ENCODE data around the gene RAPSN.

Gene RAPSN

DNA sequence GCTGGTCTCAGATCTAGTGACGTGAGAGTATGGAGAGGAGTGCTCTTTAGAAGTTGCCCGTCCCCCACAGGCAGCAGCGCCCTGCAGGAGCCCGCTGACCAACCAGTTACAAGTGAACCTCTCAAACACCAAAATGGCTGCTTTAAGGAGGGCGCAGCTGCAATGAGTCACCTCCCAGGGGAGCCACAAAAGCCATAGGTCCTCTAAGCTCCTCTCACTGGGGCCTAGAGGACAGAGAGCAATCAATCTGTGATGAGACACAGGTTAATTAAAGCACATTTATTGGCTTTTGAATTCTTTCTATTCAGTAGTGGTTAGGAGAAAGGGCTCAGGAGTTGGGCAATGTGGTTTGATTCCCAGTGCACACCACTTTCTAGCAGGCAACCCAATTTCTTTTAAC lies 15.5 kb upstream of the RAPSN start:
- Histone ChIP-seq H3K9me3 (ENCODE audit: control insufficient read depth, insufficient read depth, low read depth, low read length) (no peaks in the 10 kb centered on the region), H3K4me1 (ENCODE audit: control insufficient read depth, insufficient read depth, low read length) (peaks cover 11% of the 10 kb centered on the region), H3K27ac (ENCODE audit: extremely low read depth, low read depth, low read length) (no peak overlapping the region), H3K36me3 (ENCODE audit: control insufficient read depth in 2 of 2, insufficient read depth in 1 of 2, low read length in 2 of 2) (peaks cover 0 to 54% of the 10 kb centered on the region in 2 experiments; a peak in 2 of 3 replicates), H3K4me3 (ENCODE audit: low read depth, low read length) (no peak overlapping the region)
- POLR2A ChIA-PET: no interaction called here
- CTCF ChIA-PET: interaction anchor here (2.2 kb wide), 1 partner anchor 9 kb away, joined by 11 read pairs; no protein-coding TSS in a partner anchor
- no peak for TF ChIP-seq ZNF169 (tag by site-specific recombination; IDR thresholded peaks at IDR 0.05)
- TF ChIP-seq, protein P1, sequence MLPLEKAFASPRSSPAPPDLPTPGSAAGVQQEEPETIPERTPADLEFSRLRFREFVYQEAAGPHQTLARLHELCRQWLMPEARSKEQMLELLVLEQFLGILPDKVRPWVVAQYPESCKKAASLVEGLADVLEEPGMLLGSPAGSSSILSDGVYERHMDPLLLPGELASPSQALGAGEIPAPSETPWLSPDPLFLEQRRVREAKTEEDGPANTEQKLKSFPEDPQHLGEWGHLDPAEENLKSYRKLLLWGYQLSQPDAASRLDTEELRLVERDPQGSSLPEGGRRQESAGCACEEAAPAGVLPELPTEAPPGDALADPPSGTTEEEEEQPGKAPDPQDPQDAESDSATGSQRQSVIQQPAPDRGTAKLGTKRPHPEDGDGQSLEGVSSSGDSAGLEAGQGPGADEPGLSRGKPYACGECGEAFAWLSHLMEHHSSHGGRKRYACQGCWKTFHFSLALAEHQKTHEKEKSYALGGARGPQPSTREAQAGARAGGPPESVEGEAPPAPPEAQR (tag by site-specific recombination; IDR thresholded peaks at IDR 0.05): no peak
- peak; percentile 45; the same call in 1 of the 2 replicates for TF ChIP-seq SP2 (tag by site-specific recombination; IDR thresholded peaks at IDR 0.05)
- no peak for TF ChIP-seq HOXD13 (CRISPR knock-in tag; IDR thresholded peaks at IDR 0.05; ENCODE audit: borderline replicate concordance)
- TF ChIP-seq KLF8 (tag by site-specific recombination; IDR thresholded peaks at IDR 0.05): 0 out of 2 replicates have a peak, but pooled peaks have one; percentile 40
- TF ChIP-seq WT1 (tag by site-specific recombination; IDR thresholded peaks at IDR 0.05): peak; percentile 78
- 0 out of 2 replicates have a peak, but pooled peaks have one; percentile 47 for TF ChIP-seq KLF10 (tag by site-specific recombination; IDR thresholded peaks at IDR 0.05)
- TF ChIP-seq, protein P2, sequence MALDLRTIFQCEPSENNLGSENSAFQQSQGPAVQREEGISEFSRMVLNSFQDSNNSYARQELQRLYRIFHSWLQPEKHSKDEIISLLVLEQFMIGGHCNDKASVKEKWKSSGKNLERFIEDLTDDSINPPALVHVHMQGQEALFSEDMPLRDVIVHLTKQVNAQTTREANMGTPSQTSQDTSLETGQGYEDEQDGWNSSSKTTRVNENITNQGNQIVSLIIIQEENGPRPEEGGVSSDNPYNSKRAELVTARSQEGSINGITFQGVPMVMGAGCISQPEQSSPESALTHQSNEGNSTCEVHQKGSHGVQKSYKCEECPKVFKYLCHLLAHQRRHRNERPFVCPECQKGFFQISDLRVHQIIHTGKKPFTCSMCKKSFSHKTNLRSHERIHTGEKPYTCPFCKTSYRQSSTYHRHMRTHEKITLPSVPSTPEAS (tag by site-specific recombination; IDR thresholded peaks at IDR 0.05): no peak
- TF ChIP-seq, protein P3, sequence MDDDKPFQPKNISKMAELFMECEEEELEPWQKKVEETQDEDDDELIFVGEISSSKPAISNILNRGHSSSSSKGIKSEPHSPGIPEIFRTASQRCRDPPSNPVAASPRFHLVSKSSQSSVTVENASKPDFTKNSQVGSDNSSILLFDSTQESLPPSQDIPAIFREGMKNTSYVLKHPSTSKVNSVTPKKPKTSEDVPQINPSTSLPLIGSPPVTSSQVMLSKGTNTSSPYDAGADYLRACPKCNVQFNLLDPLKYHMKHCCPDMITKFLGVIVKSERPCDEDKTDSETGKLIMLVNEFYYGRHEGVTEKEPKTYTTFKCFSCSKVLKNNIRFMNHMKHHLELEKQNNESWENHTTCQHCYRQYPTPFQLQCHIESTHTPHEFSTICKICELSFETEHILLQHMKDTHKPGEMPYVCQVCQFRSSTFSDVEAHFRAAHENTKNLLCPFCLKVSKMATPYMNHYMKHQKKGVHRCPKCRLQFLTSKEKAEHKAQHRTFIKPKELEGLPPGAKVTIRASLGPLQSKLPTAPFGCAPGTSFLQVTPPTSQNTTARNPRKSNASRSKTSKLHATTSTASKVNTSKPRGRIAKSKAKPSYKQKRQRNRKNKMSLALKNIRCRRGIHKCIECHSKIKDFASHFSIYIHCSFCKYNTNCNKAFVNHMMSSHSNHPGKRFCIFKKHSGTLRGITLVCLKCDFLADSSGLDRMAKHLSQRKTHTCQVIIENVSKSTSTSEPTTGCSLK (tag by site-specific recombination; IDR thresholded peaks at IDR 0.05): no peak
- TF ChIP-seq ZNF521 (tag by site-specific recombination; IDR thresholded peaks at IDR 0.05): no peak
- peak; percentile 88 for TF ChIP-seq ZEB2 (tag by site-specific recombination; IDR thresholded peaks at IDR 0.05)
- TF ChIP-seq, protein P4, sequence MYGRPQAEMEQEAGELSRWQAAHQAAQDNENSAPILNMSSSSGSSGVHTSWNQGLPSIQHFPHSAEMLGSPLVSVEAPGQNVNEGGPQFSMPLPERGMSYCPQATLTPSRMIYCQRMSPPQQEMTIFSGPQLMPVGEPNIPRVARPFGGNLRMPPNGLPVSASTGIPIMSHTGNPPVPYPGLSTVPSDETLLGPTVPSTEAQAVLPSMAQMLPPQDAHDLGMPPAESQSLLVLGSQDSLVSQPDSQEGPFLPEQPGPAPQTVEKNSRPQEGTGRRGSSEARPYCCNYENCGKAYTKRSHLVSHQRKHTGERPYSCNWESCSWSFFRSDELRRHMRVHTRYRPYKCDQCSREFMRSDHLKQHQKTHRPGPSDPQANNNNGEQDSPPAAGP (tag by site-specific recombination; IDR thresholded peaks at IDR 0.05): peak; percentile 67; the same call in 1 of the 2 replicates
- peak; percentile 80 for TF ChIP-seq OSR2 (tag by site-specific recombination; IDR thresholded peaks at IDR 0.05)
- peak; percentile 56 for TF ChIP-seq ZIC2 (tag by site-specific recombination; IDR thresholded peaks at IDR 0.05)
- TF ChIP-seq ZNF140 (tag by site-specific recombination; IDR thresholded peaks at IDR 0.05): 0 out of 2 replicates have a peak, but pooled peaks have one; percentile 4
- TF ChIP-seq GLIS1 (tag by site-specific recombination; IDR thresholded peaks at IDR 0.05): no peak
- peak; percentile 55; the same call in 1 of the 2 replicates for TF ChIP-seq ZNF423 (tag by site-specific recombination; IDR thresholded peaks at IDR 0.05)
- peak; percentile 51; the same call in 1 of the 2 replicates for TF ChIP-seq ZNF660 (tag by site-specific recombination; IDR thresholded peaks at IDR 0.05)
- no peak; the same call in 1 of the 2 replicates for TF ChIP-seq SCRT2 (tag by site-specific recombination; IDR thresholded peaks at IDR 0.05)
- TF ChIP-seq ZNF654 (tag by site-specific recombination; IDR thresholded peaks at IDR 0.05; ENCODE audit: low read depth): no peak
- TF ChIP-seq, protein P5, sequence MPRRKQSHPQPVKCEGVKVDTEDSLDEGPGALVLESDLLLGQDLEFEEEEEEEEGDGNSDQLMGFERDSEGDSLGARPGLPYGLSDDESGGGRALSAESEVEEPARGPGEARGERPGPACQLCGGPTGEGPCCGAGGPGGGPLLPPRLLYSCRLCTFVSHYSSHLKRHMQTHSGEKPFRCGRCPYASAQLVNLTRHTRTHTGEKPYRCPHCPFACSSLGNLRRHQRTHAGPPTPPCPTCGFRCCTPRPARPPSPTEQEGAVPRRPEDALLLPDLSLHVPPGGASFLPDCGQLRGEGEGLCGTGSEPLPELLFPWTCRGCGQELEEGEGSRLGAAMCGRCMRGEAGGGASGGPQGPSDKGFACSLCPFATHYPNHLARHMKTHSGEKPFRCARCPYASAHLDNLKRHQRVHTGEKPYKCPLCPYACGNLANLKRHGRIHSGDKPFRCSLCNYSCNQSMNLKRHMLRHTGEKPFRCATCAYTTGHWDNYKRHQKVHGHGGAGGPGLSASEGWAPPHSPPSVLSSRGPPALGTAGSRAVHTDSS (tag by site-specific recombination; IDR thresholded peaks at IDR 0.05): no peak
- TF ChIP-seq, protein P6, sequence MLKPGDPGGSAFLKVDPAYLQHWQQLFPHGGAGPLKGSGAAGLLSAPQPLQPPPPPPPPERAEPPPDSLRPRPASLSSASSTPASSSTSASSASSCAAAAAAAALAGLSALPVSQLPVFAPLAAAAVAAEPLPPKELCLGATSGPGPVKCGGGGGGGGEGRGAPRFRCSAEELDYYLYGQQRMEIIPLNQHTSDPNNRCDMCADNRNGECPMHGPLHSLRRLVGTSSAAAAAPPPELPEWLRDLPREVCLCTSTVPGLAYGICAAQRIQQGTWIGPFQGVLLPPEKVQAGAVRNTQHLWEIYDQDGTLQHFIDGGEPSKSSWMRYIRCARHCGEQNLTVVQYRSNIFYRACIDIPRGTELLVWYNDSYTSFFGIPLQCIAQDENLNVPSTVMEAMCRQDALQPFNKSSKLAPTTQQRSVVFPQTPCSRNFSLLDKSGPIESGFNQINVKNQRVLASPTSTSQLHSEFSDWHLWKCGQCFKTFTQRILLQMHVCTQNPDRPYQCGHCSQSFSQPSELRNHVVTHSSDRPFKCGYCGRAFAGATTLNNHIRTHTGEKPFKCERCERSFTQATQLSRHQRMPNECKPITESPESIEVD (tag by site-specific recombination; IDR thresholded peaks at IDR 0.05): peak; percentile 50
- TF ChIP-seq, protein P7, sequence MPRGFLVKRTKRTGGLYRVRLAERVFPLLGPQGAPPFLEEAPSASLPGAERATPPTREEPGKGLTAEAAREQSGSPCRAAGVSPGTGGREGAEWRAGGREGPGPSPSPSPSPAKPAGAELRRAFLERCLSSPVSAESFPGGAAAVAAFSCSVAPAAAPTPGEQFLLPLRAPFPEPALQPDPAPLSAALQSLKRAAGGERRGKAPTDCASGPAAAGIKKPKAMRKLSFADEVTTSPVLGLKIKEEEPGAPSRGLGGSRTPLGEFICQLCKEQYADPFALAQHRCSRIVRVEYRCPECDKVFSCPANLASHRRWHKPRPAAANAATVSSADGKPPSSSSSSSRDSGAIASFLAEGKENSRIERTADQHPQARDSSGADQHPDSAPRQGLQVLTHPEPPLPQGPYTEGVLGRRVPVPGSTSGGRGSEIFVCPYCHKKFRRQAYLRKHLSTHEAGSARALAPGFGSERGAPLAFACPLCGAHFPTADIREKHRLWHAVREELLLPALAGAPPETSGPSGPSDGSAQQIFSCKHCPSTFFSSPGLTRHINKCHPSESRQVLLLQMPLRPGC (tag by site-specific recombination; IDR thresholded peaks at IDR 0.05): 0 out of 2 replicates have a peak, but pooled peaks have one; percentile 59
- TF ChIP-seq ZNF311 (tag by site-specific recombination; IDR thresholded peaks at IDR 0.05; ENCODE audit: borderline replicate concordance): no peak
- TF ChIP-seq, protein P8, sequence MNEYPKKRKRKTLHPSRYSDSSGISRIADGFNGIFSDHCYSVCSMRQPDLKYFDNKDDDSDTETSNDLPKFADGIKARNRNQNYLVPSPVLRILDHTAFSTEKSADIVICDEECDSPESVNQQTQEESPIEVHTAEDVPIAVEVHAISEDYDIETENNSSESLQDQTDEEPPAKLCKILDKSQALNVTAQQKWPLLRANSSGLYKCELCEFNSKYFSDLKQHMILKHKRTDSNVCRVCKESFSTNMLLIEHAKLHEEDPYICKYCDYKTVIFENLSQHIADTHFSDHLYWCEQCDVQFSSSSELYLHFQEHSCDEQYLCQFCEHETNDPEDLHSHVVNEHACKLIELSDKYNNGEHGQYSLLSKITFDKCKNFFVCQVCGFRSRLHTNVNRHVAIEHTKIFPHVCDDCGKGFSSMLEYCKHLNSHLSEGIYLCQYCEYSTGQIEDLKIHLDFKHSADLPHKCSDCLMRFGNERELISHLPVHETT (tag by site-specific recombination; IDR thresholded peaks at IDR 0.05): peak; percentile 62; the same call in 1 of the 2 replicates
- no peak for TF ChIP-seq KLF7 (tag by site-specific recombination; IDR thresholded peaks at IDR 0.05; ENCODE audit: borderline replicate concordance)
